Measurements from ENCODE around the gene DNAH12. TPM values are rescaled to one million over a fixed set of nuclear protein-coding genes. Genes with fewer than 3 reads are reported as not detected.
"Not testable (repeated sequence)": the region's sequence is repeated elsewhere in the genome, so short reads cannot be mapped to it uniquely, and the experiment has no call there.

The DNAH12 gene
- total RNA-seq, 1 donor from 2014 or later = not detected

GRCh38 chr3:57383838-57384237 is 160.3 kb downstream of the DNAH12 start:
- Mint-ChIP-seq H3K27me3 (ENCODE audit: insufficient read depth) (peaks cover 6% of the 10 kb centered on the region), H3K36me3 (ENCODE audit: low read depth) (no peaks in the 10 kb centered on the region), H3K9me3 (no peaks in the 10 kb centered on the region), H3K4me1 (ENCODE audit: low read depth) (no peaks in the 10 kb centered on the region), H3K4me3 (no peak overlapping the region), H3K27ac (no peak overlapping the region)
- no peak for DNase-seq (ENCODE audit: low spot score)
- intact Hi-C loops (cut with micrococcal nuclease) = no loop called here

- Mint-ChIP-seq H3K4me3 (no peak overlapping the region), H3K9me3 (no peaks in the 10 kb centered on the region), H3K27me3 (ENCODE audit: insufficient read depth) (peaks cover 10% of the 10 kb centered on the region), H3K36me3 (ENCODE audit: low read depth) (no peaks in the 10 kb centered on the region), H3K4me1 (ENCODE audit: low read depth) (no peaks in the 10 kb centered on the region), H3K27ac (no peak overlapping the region)
- intact Hi-C loops (cut with micrococcal nuclease) = no loop called here
- DNase-seq (ENCODE audit: low spot score) = no peak
Observed at GRCh38 chr3:57383406-57383805, 160.7 kb downstream of the DNAH12 start.

DNA sequence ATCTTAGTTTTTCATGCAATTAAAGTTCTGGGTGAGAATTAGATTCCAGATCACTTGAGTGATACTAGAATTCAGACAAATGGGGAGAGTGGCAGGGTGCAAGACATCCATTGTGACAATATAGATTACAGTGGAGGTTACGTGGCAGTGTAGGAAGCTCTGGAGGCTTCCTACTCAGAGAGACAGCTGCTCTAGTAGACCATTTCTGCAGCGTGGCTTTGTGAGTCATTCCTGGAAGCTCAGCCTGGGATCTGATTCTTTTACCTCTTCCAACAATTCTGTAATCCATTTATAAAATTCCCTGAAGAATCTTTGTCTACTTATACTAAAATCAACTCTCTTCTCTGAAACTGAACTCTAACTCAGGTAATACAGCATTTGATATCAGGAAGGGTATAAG is 161.2 kb downstream of the DNAH12 start:
- no peak overlapping the region for H3K27ac Mint-ChIP-seq
- no peaks in the 10 kb centered on the region for H3K9me3 Mint-ChIP-seq
- no peak for DNase-seq (ENCODE audit: low spot score)
- H3K36me3 Mint-ChIP-seq (ENCODE audit: low read depth) = no peaks in the 10 kb centered on the region
- intact Hi-C loops (cut with micrococcal nuclease) = no loop called here
- no peaks in the 10 kb centered on the region for H3K4me1 Mint-ChIP-seq (ENCODE audit: low read depth)
- H3K4me3 Mint-ChIP-seq = no peak overlapping the region
- peaks cover 12% of the 10 kb centered on the region for H3K27me3 Mint-ChIP-seq (ENCODE audit: insufficient read depth)

DNA sequence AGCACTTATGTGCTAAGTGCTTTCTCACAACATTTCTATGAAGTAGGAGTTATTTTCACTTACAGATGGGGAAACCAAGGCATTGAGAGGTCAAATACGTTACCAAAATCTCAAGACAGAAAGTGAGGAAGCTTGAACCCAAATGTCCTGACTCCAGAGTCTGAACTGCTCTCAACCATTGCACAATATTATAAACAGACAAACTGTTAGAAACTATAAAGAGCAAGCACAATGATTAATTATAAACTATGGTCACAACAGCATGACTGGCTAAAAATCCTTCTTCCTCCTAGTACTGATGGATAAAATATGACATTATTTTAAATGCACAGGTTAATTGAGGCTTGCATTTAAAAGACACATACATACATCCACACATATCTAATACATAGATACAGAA is 173.8 kb downstream of the DNAH12 start:
- no peaks in the 10 kb centered on the region for H3K9me3 Mint-ChIP-seq
- H3K27ac Mint-ChIP-seq = no peak overlapping the region
- DNase-seq (ENCODE audit: low spot score) = no peak
- intact Hi-C loops (cut with micrococcal nuclease) = no loop called here
- H3K4me1 Mint-ChIP-seq (ENCODE audit: low read depth) = no peaks in the 10 kb centered on the region
- peaks cover 19% of the 10 kb centered on the region for H3K27me3 Mint-ChIP-seq (ENCODE audit: insufficient read depth)
- H3K4me3 Mint-ChIP-seq = no peak overlapping the region
- H3K36me3 Mint-ChIP-seq (ENCODE audit: low read depth) = no peaks in the 10 kb centered on the region

- DNase-seq (ENCODE audit: low spot score); H3K27me3 Mint-ChIP-seq (ENCODE audit: insufficient read depth); intact Hi-C loops (cut with micrococcal nuclease); H3K27ac Mint-ChIP-seq; H3K4me1 Mint-ChIP-seq (ENCODE audit: low read depth); H3K36me3 Mint-ChIP-seq (ENCODE audit: low read depth); H3K9me3 Mint-ChIP-seq; H3K4me3 Mint-ChIP-seq: not testable (repeated sequence)
Observed at GRCh38 chr3:57365089-57365488, 179.1 kb downstream of the DNAH12 start.

GRCh38 chr3:57356275-57356674 is 187.9 kb downstream of the DNAH12 start:
- intact Hi-C loops (cut with micrococcal nuclease); DNase-seq (ENCODE audit: low spot score); H3K27ac Mint-ChIP-seq; H3K36me3 Mint-ChIP-seq (ENCODE audit: low read depth); H3K9me3 Mint-ChIP-seq; H3K27me3 Mint-ChIP-seq (ENCODE audit: insufficient read depth); H3K4me1 Mint-ChIP-seq (ENCODE audit: low read depth); H3K4me3 Mint-ChIP-seq: not testable (repeated sequence)

GRCh38 chr3:57354768-57355167 is 189.4 kb downstream of the DNAH12 start:
- Mint-ChIP-seq H3K27ac (no peak overlapping the region), H3K4me3 (no peak overlapping the region), H3K4me1 (ENCODE audit: low read depth) (no peaks in the 10 kb centered on the region), H3K9me3 (no peaks in the 10 kb centered on the region), H3K36me3 (ENCODE audit: low read depth) (no peaks in the 10 kb centered on the region), H3K27me3 (ENCODE audit: insufficient read depth) (peaks cover 2% of the 10 kb centered on the region)
- no peak for DNase-seq (ENCODE audit: low spot score)
- intact Hi-C loops (cut with micrococcal nuclease) = no loop called here

GRCh38 chr3:57350271-57350670 is 193.9 kb downstream of the DNAH12 start:
- intact Hi-C loops (cut with micrococcal nuclease) = no loop called here
- H3K36me3 Mint-ChIP-seq (ENCODE audit: low read depth) = no peaks in the 10 kb centered on the region
- H3K27me3 Mint-ChIP-seq (ENCODE audit: insufficient read depth) = peaks cover 9% of the 10 kb centered on the region
- H3K9me3 Mint-ChIP-seq = no peaks in the 10 kb centered on the region
- DNase-seq (ENCODE audit: low spot score) = no peak
- no peak overlapping the region for H3K27ac Mint-ChIP-seq
- H3K4me1 Mint-ChIP-seq (ENCODE audit: low read depth) = no peaks in the 10 kb centered on the region
- no peak overlapping the region for H3K4me3 Mint-ChIP-seq

DNA sequence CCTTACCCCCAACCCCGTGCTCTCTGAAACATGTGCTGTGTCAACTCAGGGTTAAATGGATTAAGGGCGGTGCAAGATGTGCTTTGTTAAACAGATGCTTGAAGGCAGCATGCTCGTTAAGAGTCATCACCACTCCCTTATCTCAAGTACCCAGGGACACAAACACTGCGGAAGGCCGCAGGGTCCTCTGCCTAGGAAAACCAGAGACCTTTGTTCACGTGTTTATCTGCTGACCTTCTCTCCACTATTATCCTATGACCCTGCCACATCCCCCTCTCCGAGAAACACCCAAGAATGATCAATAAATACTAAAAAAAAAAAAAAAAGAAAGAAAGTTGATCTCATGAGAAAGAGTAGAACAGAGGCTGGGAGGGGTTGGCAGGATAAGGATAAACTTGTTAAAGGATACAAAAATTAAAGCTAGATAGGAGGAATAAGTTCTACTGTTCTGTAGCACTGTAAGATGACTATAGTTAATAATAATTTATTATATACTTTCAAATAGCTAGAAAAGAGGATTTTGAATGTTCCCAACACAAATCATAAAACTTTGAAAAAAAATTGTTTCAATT is 205.0 kb downstream of the DNAH12 start:
- peaks cover 18% of the 10 kb centered on the region for H3K27me3 Mint-ChIP-seq (ENCODE audit: insufficient read depth)
- H3K4me1 Mint-ChIP-seq (ENCODE audit: low read depth); H3K36me3 Mint-ChIP-seq (ENCODE audit: low read depth); DNase-seq (ENCODE audit: low spot score); intact Hi-C loops (cut with micrococcal nuclease); H3K27ac Mint-ChIP-seq; H3K9me3 Mint-ChIP-seq; H3K4me3 Mint-ChIP-seq: not testable (repeated sequence)

DNA sequence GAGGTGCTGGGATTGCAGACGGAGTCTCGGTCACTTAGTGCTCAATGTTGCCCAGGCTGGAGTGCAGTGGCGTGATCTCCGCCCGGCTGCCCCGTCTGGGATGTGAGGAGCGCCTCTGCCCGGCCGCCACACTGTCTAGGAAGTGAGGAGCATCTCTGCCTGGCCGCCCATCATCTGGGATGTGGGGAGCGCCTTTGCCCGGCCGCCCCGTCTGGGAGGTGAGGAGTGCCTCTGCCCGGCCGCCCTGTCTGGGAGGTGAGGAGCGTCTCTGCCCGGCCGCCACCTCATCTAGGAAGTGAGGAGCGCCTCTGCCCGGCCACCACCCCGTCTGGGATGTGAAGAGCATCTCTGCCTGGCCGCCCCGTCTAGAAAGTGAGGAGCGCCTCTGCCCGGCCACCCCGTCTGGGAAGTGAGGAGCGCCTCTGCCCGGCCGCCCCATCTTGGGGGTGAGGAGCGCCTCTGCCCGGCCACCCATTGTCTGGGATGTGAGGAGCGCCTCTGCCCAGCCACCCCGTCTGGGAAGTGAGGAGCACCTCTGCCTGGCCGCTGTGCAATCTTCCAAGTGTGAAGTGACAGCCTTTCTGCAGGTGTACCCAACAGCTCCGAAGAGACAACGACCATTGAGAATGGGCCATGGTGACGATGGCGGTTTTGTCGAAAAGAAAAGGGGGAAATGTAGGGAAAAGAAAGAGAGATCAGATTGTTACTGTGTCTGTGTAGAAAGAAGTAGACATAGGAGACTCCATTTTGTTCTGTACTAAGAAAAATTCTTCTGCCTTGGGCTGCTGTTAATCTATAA is 205.7 kb downstream of the DNAH12 start:
- H3K4me1 Mint-ChIP-seq (ENCODE audit: low read depth); DNase-seq (ENCODE audit: low spot score); H3K4me3 Mint-ChIP-seq; H3K27ac Mint-ChIP-seq; H3K9me3 Mint-ChIP-seq; intact Hi-C loops (cut with micrococcal nuclease); H3K36me3 Mint-ChIP-seq (ENCODE audit: low read depth): not testable (repeated sequence)
- H3K27me3 Mint-ChIP-seq (ENCODE audit: insufficient read depth) = peaks cover 16% of the 10 kb centered on the region

- Mint-ChIP-seq H3K27me3 (ENCODE audit: insufficient read depth) (peaks cover 12% of the 10 kb centered on the region), H3K36me3 (ENCODE audit: low read depth) (no peaks in the 10 kb centered on the region), H3K9me3 (no peaks in the 10 kb centered on the region), H3K4me3 (no peak overlapping the region), H3K27ac (no peak overlapping the region), H3K4me1 (ENCODE audit: low read depth) (no peaks in the 10 kb centered on the region)
- no peak for DNase-seq (ENCODE audit: low spot score)
- intact Hi-C loops (cut with micrococcal nuclease) = no loop called here
Observed at GRCh38 chr3:57335283-57335938, 208.7 kb downstream of the DNAH12 start.

DNA sequence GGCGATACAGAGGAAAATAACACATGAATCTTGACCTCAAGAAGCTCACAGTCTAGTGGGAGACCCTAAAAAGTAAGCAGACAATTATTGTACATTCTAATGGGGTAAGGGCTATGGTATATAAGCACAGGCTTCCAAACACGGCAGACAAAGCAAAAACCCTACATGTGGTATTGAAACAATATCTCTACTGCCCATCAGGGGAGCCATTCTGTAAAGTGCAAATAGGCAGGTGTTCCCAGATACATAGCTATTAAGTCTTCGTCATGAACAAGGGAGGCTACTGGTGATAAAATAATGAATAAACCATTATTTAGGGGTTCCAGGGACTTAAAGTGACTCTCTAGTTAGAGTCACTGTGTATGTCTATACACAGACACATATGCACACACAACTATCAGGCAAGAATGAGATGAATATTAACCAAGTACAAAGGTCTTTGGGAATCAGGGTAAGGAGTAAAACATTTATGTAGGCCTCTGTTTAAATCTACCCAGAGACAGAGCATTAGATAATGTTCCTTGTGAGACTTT is 213.0 kb downstream of the DNAH12 start:
- no peaks in the 10 kb centered on the region for H3K9me3 Mint-ChIP-seq
- no peak overlapping the region for H3K27ac Mint-ChIP-seq
- intact Hi-C loops (cut with micrococcal nuclease) = no loop called here
- H3K27me3 Mint-ChIP-seq (ENCODE audit: insufficient read depth) = peaks cover 6% of the 10 kb centered on the region
- H3K4me3 Mint-ChIP-seq = no peak overlapping the region
- no peak for DNase-seq (ENCODE audit: low spot score)
- H3K4me1 Mint-ChIP-seq (ENCODE audit: low read depth) = no peaks in the 10 kb centered on the region
- H3K36me3 Mint-ChIP-seq (ENCODE audit: low read depth) = no peaks in the 10 kb centered on the region

- H3K27me3 Mint-ChIP-seq (ENCODE audit: insufficient read depth); H3K4me3 Mint-ChIP-seq; DNase-seq (ENCODE audit: low spot score); H3K27ac Mint-ChIP-seq; H3K36me3 Mint-ChIP-seq (ENCODE audit: low read depth); intact Hi-C loops (cut with micrococcal nuclease); H3K9me3 Mint-ChIP-seq; H3K4me1 Mint-ChIP-seq (ENCODE audit: low read depth): not testable (repeated sequence)
Observed at GRCh38 chr3:57326498-57326897, 217.6 kb downstream of the DNAH12 start.

Data from activated T-helper 1 cell treated with anti-CD3 and anti-CD28 coated beads, Interleukin-12 subunit alpha, Interleukin-12 subunit beta, Interleukin-2, Interleukin-4 antibody, amounts not matched to agents 30 ng/mL and 10 ng/mL and 1 ng/mL, durations not matched to agents 14 hours and 24 hours and 36 hours (primary cell).